Suprapubic skin (tissue), 4 donors: ENCODE data around the gene FBXO11. TPM values are rescaled to one million over a fixed set of nuclear protein-coding genes. Genes with fewer than 3 reads are reported as not detected.

Experiments
- DNase-seq, 2 donors: peaks; one replicate each; pipeline ENCODE4 v3.0.0-alpha.2; 2019; ENCODE audit warnings: low spot score in 2 of 2
- H3K27ac ChIP-seq: fragments of 200-600 bp; sonication (generic); one replicate; pipeline ENCODE4 v1.5.1; 2019
- H3K27me3 ChIP-seq: fragments of 200-600 bp; sonication (generic); one replicate; pipeline ENCODE4 v1.5.1; 2019
- H3K36me3 ChIP-seq: fragments of 200-600 bp; sonication (generic); one replicate; pipeline ENCODE4 v1.5.1; 2019
- H3K4me1 ChIP-seq: fragments of 200-600 bp; sonication (generic); one replicate; pipeline ENCODE4 v1.5.1; 2019
- H3K4me3 ChIP-seq: fragments of 200-600 bp; sonication (generic); one replicate; pipeline ENCODE4 v1.5.1; 2019; ENCODE audit warnings: mild to moderate bottlenecking
- H3K9me3 ChIP-seq: fragments of 200-600 bp; sonication (generic); one replicate; pipeline ENCODE4 v1.5.1; 2019
- EP300 ChIP-seq: sonication (generic); formaldehyde crosslinking; IDR thresholded peaks from one replicate; pipeline ENCODE4 v1.6.1; 2017; ENCODE audit warnings: antibody characterized with exemption
- POLR2A ChIP-seq, 2 donors: fragments of 450-650 bp; IDR thresholded peaks; one replicate each; pipeline ENCODE4 v1.6.1; 2017; ENCODE audit warnings: antibody characterized with exemption in 2 of 2, mild to moderate bottlenecking in 2 of 2, moderate library complexity in 2 of 2
- POLR2AphosphoS5 ChIP-seq, 3 donors: sonication (generic); formaldehyde crosslinking; IDR thresholded peaks; one replicate each; pipeline ENCODE4 v1.6.1; 2017; ENCODE audit warnings: antibody characterized with exemption in 3 of 3
- WGBS: methylation state at CpG from one replicate; pipeline ENCODE4 v1.1.5; 2018; 5-methylcytosine and 5-hydroxymethylcytosine counted together
- total RNA-seq, 4 donors: library from RNA; depleted of rRNA; stranded (reverse); fragments of >200 nt; gene quantifications; one replicate each; pipeline ENCODE4 v1.1.0, GENCODE V29; 2016
- TF ChIP-seq, protein P1 (sequence below), 2 donors: fragments of 200-600 bp in 1 of 2; fragments of 450-650 bp in 1 of 2; sonication (generic) in 1 of 2; IDR thresholded peaks; one replicate each; pipeline ENCODE4 v1.5.1; 2016 to 2019; ENCODE audit warnings: antibody characterized with exemption in 2 of 2, mild to moderate bottlenecking in 1 of 2, moderate library complexity in 1 of 2

FBXO11 gene
- total RNA-seq, 4 donors from 2014 or later: 30.8 to 62.9 (median 47.2) TPM

DNA sequence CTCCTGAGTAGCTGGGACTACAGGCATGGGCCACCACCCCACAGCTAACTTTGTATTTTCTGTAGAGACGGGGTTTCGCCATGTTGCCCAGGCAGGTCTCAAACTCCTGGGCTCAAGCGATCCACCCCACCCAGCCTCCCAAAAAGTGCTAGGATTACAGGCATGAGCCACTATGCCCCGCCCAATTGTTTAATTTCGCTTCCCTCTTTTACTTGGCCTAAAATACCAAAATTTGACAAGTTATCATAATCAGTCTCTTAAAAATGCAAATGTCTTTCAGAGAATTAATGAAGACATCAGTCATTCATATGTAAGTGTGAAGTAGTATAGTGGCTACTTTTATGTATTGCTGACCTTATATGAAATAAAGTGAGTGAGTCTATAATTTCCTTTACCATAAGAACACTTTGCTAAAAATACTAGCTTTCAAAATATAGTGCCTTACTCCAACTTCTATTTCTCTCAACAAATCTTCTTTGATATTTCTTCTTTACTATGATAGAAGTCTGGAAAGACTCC, 9.8 kb downstream of the FBXO11 start:
- no peak overlapping the region for H3K27ac ChIP-seq
- WGBS: 83% methylated on average over 5 of the region's 5 CpGs
- no peaks in the 10 kb centered on the region for H3K27me3 ChIP-seq
- H3K9me3 ChIP-seq: no peaks in the 10 kb centered on the region
- no peaks in the 10 kb centered on the region for H3K36me3 ChIP-seq
- H3K4me1 ChIP-seq: peaks cover 55% of the 10 kb centered on the region
- TF ChIP-seq EP300: no peak
- DNase-seq: no peak
- H3K4me3 ChIP-seq: no peak overlapping the region

DNA sequence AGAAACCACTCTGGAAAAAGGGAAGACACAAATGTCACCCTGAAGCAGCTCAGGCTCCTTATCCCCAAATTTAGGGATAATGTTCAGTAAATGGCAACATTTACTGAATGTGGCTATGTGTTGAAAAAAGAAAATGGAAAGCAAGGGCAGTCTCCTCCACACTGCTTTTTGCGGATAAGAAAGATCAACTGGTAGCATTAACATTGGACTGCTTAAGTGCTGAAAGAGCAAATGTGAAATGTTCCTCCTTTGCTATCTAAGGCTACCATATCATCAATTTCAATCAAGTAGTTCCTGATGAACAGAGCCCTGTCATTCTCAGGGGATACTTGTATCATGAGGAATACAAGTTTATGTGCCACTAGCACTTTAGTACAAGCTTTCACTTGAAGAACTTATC, 12.5 kb downstream of the FBXO11 start:
- Histone ChIP-seq H3K4me1 (peaks cover 57% of the 10 kb centered on the region), H3K9me3 (no peaks in the 10 kb centered on the region), H3K27ac (no peak overlapping the region), H3K27me3 (no peaks in the 10 kb centered on the region), H3K4me3 (no peak overlapping the region), H3K36me3 (no peaks in the 10 kb centered on the region)
- DNase-seq: no peak
- WGBS: 70% methylated on average over 1 of the region's 1 CpG
- TF ChIP-seq, protein P1, sequence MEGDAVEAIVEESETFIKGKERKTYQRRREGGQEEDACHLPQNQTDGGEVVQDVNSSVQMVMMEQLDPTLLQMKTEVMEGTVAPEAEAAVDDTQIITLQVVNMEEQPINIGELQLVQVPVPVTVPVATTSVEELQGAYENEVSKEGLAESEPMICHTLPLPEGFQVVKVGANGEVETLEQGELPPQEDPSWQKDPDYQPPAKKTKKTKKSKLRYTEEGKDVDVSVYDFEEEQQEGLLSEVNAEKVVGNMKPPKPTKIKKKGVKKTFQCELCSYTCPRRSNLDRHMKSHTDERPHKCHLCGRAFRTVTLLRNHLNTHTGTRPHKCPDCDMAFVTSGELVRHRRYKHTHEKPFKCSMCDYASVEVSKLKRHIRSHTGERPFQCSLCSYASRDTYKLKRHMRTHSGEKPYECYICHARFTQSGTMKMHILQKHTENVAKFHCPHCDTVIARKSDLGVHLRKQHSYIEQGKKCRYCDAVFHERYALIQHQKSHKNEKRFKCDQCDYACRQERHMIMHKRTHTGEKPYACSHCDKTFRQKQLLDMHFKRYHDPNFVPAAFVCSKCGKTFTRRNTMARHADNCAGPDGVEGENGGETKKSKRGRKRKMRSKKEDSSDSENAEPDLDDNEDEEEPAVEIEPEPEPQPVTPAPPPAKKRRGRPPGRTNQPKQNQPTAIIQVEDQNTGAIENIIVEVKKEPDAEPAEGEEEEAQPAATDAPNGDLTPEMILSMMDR (IDR thresholded peaks at IDR 0.05): no peak
- TF ChIP-seq POLR2AphosphoS5 (IDR thresholded peaks at IDR 0.05) (no peak), EP300 (no peak), POLR2A (IDR thresholded peaks at IDR 0.05) (no peak)

DNA sequence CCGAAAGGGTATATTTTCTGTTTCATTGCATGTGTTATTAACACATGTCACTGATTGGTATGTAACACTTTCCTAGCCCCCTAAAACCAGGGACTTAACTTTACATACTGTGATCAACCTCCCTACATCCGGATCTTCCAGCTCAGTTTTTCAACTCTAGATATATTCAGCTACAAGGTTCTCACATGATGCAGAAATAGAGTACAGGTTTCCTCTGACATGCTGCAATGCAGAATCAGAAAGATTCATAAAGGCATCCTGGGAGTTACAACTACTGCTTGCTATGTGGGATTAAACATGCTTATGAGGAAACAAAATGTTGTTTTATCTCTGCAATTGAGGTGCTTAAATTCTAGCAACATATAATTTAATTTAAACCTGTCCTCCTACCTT, 14.0 kb downstream of the FBXO11 start:
- DNase-seq: no peak
- Histone ChIP-seq H3K36me3 (peaks cover 3% of the 10 kb centered on the region), H3K4me3 (no peak overlapping the region), H3K27ac (no peak overlapping the region), H3K27me3 (no peaks in the 10 kb centered on the region), H3K4me1 (peaks cover 51% of the 10 kb centered on the region), H3K9me3 (no peaks in the 10 kb centered on the region)
- WGBS: 86% methylated on average over 2 of the region's 2 CpGs
- no peak for TF ChIP-seq POLR2A (IDR thresholded peaks at IDR 0.05)
- TF ChIP-seq, protein P1 (IDR thresholded peaks at IDR 0.05): no peak
- TF ChIP-seq EP300: no peak
- TF ChIP-seq POLR2AphosphoS5 (IDR thresholded peaks at IDR 0.05): no peak

DNA sequence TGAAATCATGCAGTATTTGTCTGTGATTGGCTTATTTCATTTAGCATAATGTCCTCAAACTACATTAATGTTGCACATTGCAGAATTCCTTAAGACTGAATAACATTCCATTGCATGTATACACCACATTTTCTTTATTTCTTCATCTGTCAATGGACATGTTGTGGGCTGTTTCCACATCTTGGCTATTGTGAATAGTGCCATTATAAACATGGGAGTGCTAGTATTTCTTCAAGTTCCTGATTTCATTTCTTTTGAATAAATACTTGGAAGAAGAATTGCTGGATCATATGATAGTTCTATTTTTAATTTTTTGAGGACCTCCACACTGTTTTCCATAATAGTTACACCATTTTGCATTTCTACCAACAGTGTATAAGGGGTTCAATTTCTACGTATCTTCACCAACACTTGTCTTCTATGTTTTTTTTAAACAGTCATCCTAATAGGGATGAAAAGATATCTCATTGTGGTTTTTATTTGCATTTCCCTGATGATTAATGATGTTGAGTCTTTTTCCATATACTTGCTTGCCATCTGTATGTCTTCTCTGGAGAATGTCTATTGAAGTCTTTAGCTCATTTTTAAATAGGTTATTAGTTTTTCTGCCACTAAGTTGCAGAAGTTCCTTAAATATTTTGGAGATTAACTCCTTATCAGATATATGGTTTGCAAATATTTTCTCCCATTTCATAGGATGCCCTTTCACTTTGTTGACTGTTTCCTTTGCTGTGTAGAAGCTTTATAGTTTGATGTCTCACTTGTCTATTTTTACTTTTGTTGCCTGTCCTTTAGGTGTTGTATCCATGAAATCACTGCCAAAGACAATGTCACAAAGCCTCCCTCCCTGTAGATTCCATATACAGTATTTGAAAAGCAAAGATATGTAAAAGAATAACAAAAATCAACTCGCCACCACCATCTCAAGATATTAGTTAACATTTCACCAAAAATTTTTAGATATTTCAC, 14.6 kb downstream of the FBXO11 start:
- TF ChIP-seq, protein P1 (IDR thresholded peaks at IDR 0.05): no peak
- TF ChIP-seq POLR2A (IDR thresholded peaks at IDR 0.05) (no peak), EP300 (no peak), POLR2AphosphoS5 (IDR thresholded peaks at IDR 0.05) (no peak)
- peaks cover 49% of the 10 kb centered on the region for H3K4me1 ChIP-seq
- no peak overlapping the region for H3K27ac ChIP-seq
- H3K27me3 ChIP-seq: no peaks in the 10 kb centered on the region
- WGBS: 87% methylated on average over 2 of the region's 2 CpGs
- H3K4me3 ChIP-seq: no peak overlapping the region
- DNase-seq: no peak
- H3K36me3 ChIP-seq: peaks cover 4% of the 10 kb centered on the region
- H3K9me3 ChIP-seq: no peaks in the 10 kb centered on the region

DNA sequence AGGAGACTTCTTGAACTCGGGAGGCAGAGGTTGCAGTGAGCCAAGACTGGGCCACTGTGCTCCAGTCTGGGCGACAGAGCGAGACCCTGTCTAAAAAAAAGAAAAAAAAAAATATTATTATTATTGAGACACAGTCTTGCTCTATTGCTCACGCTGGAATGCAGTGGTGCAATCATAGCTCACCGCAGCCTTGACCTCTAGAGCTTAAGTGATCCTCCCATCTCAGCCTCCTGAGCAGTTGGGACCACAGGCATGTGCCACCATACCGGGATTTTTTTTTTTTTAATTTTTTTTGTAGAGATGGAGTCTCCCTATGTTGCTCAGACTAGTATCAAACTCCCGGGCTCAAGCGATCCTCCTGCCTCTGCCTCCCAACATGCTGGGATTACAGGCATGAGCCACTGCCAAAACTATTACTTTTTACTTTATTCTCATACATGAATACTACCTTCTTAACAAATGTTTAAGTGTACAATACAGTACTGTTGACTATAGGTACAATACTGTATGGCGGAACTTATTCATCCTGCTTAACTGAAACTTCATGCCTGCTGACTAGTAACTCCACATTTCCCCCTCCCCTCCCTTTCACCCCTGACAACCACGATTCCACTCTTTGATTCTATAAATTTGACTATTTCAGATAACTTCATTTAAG, 15.5 kb downstream of the FBXO11 start:
- no peaks in the 10 kb centered on the region for H3K9me3 ChIP-seq
- no peak overlapping the region for H3K27ac ChIP-seq
- H3K4me1 ChIP-seq: peaks cover 49% of the 10 kb centered on the region
- DNase-seq: no peak
- peaks cover 4% of the 10 kb centered on the region for H3K36me3 ChIP-seq
- H3K4me3 ChIP-seq: no peak overlapping the region
- H3K27me3 ChIP-seq: no peaks in the 10 kb centered on the region
- 97% methylated on average over 10 of the region's 10 CpGs for WGBS
- TF ChIP-seq POLR2A (IDR thresholded peaks at IDR 0.05) (no peak), POLR2AphosphoS5 (IDR thresholded peaks at IDR 0.05) (no peak), EP300 (no peak)
- TF ChIP-seq, protein P1 (IDR thresholded peaks at IDR 0.05): no peak
